HPDE6-E6E7 (cell line): Measurements from ENCODE around the gene KCTD16.

ENCODE experiments used
- DNase-seq: peaks from one replicate; pipeline ENCODE4 v3.0.0; 2011; ENCODE audit warnings: missing footprints; ENCODE audit errors: extremely low spot score

KCTD16 gene

DNA sequence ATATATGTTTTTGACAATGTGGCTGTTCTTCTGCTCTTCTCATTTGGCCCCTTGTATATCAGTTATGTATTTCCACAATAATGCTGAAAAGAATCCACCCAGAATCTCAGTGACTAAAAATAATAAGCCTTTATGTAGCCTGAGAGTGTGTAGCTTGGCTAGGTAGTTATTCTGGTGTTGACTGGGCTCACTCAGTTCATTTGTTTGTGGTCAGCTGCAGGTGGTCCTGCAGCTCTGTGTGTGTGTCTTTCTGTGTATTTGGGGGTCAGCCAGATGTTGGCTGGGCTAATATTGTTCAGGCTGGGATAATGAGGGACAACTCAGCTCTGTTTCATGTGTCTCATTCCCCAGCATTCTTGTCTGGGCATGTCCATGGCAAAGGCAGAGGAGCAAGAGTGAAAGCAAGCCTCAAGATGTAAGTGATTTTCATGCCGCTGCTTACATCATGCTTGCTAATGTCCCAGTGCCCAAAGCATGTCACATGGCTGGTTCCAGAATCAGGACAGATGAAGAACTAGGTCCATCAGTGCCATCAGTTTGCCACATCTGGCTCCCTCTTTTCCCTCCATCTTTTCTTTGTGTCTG lies 162.8 kb downstream of the KCTD16 start:
- DNase-seq, result peak; percentile 51

- no peak for DNase-seq
Measured at GRCh38 chr5:144335561-144335960, 164.9 kb downstream of the KCTD16 start.

GRCh38 chr5:144336191-144336961 lies 165.7 kb downstream of the KCTD16 start:
- no peak for DNase-seq

GRCh38 chr5:144352330-144352729 lies 181.7 kb downstream of the KCTD16 start:
- no peak for DNase-seq

GRCh38 chr5:144352732-144353317 lies 182.2 kb downstream of the KCTD16 start:
- no peak for DNase-seq

GRCh38 chr5:144356489-144356888 lies 185.8 kb downstream of the KCTD16 start:
- DNase-seq, result no peak

- no peak for DNase-seq
Measured at GRCh38 chr5:144361406-144361805, 190.7 kb downstream of the KCTD16 start.

GRCh38 chr5:144365885-144366284 lies 195.2 kb downstream of the KCTD16 start:
- DNase-seq, result no peak

GRCh38 chr5:144367991-144368390 lies 197.3 kb downstream of the KCTD16 start:
- DNase-seq, result no peak

DNA sequence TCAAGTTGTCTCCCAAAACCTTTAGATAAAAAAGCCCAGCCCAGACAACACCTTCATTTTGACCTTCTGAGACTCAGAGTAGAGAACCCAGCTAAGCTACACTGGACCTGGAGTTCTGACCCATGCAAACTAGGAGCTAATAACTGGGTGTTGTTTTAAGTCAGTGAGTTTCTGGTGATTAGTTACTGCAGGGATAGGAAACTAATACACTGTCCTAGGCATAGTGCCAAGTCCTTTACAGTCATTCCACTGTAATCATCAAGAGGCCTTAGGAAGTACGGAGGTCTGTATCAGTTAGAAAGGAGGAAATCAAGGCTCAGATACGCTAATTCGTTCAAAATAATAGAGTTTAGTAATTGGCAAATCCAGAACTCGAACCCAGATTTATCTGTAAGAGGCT lies 197.9 kb downstream of the KCTD16 start:
- no peak for DNase-seq

DNA sequence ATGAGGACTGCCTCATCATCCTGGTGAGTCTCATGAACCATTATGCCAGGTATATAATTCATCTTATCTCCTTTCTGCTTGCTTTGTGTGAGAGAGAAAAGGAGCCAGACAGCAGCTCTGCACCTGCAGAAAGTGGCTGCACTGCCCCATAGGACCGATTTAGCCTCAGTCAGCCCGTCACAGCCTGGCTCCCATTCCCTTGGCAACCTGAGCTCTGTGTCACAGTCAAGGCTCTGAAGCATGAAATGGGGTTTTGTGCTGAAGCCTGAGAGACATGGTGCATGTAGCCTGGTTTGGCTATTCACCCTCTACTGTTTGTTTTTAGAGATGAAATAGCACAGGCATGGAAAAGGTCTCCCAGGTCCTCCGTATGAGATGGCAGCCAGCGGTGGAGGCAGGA lies 198.3 kb downstream of the KCTD16 start:
- DNase-seq, result no peak

DNA sequence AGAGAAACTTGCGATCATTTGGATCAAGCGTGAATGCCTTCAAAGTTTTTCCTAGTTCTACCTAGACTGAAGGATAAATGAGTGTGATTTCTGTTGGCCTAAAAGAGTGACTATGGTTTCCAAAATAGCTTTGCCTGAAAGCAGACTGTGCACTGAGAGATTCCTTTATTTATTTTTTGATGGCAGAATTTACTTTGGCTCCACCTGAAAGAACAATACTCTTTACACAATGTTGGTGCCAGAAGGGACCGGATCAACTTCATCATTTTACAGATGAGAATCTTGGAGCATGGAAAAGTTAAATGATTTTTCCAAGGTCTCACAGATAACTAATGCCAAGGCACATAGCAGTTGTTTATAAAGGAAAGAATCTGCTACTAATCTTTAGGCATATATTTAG lies 199.6 kb downstream of the KCTD16 start:
- no peak for DNase-seq

- no peak for DNase-seq
Measured at GRCh38 chr5:144374637-144375036, 204.0 kb downstream of the KCTD16 start.

DNA sequence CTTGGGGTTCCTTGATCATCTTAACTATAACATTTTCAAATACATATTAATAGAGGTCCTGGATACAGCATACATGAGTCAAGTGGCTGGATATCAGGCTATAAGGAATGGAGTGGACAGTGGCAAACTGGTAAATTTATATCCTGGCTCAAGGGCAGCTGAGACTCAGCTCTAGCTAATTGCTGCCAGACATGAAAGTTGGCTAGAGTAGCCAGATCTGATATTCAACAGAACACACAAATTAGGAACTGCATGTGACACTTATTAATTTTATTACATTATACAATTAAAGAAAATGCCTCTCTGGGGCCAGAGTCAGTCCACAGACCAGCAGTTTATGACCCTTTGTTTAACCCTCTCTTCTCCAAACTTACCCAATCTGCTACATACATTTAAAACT lies 206.5 kb downstream of the KCTD16 start:
- no peak for DNase-seq

- no peak for DNase-seq
Measured at GRCh38 chr5:144378681-144379080, 208.0 kb downstream of the KCTD16 start.

DNA sequence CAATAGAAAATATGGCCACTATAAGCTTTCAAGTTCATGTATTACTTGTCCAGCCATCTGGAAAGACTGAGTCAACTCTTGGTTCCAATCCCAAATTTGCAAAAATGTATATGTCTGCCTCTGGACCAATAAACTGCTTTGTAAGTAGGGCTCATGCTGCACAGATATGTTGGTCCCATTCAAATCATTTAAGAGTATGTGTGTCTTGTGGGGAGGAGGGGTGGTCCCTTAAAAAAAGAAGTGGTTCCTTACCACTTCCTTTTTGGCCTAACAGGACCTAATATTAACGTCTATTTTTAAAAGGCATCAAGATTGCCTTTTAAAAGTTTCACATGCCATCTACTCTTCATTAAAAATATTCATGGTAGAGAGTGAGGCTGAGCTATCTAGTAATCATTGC lies 214.9 kb downstream of the KCTD16 start:
- no peak for DNase-seq

DNA sequence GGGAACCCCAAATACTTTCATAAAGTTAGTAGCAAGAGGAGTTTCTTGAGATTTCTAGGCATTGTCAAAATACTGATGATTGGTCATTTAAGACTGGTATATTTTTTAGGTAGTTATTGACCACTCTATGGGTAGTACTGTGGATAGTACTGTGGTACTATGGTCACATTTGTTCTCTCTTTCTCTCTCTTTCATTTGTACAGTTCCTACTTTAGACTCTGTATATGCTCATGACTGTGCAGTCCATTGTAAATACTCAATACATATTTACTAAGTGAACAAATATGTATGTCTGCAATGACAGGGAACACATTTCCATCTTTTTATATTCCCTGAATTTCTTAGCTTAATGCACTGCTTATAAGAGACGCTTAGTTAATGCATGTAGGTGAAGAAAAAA lies 215.6 kb downstream of the KCTD16 start:
- no peak for DNase-seq

GRCh38 chr5:144390133-144390532 lies 219.5 kb downstream of the KCTD16 start:
- peak; percentile 3 for DNase-seq

DNA sequence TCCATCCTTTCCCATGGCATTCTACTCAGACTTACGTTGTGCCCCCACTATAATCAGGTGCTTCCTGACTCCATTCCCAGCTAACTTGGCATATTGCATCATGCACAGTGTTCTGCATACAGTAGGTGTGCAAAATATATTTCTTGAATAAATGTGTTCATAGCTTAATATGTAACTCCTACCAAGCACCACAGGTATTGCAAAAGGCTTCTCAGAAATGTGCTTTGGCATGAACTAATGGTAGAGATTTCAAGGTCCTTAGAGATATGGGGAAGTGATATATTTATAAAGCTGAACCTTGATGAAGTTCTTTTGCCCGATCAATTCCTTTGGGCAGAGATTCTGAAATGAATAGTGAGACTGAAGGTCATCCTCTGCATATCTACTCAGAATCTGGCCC lies 220.4 kb downstream of the KCTD16 start:
- DNase-seq, result no peak

DNA sequence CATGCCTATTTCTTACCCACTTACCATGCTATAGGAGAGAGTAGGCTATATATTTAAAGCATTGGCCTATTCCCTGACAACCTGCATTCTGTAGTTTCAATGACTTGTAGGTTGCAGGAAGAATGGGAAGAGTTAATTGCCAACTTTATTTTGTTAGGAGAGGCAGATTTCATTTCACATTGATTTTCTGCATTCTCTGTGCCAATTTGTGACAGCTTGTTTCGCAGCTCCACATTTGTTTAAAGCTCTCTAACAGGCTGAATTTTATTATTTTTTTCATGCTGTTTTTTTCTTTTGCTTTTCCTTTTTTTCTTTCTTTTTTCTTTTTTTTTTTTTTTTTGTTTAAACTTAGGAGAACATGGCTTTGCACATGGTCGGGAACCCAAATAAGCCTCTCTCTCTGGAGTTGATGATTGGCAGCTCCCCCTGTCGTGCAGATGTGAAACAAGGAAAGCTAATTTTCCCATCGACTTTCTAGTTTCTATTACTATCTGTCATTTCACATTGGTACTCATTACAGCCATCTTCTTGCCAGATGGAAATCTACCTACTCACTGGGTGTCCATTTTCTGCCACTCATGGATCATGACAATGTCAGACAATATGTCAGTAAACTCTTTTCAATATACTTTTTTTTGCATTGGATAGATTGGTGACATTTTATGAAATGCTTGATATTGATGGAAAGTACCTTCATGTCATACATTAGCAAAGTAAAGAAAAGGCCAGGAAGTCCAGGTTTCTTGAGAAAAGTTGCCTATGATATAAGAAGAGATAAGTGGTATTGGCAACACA lies 223.2 kb downstream of the KCTD16 start:
- DNase-seq, result no peak

- DNase-seq, result no peak
Measured at GRCh38 chr5:144395704-144396103, 225.0 kb downstream of the KCTD16 start.

GRCh38 chr5:144403058-144403457 lies 232.4 kb downstream of the KCTD16 start:
- DNase-seq, result no peak
